ENCODE results near the gene ADGRV1.

The ADGRV1 gene

GRCh38 chr5:91118796-91119195, 560.2 kb downstream of the ADGRV1 start:
- TF ChIP-seq CTCF (IDR thresholded peaks at IDR 0.05; ENCODE audit: low read depth, low read length): no peak
- DNase-seq (ENCODE audit: extremely low read depth, low read depth): no peak

GRCh38 chr5:91119217-91119616, 560.6 kb downstream of the ADGRV1 start:
- no peak for TF ChIP-seq CTCF (IDR thresholded peaks at IDR 0.05; ENCODE audit: low read depth, low read length)
- DNase-seq (ENCODE audit: extremely low read depth, low read depth): no peak

GRCh38 chr5:91119981-91120850, 561.6 kb downstream of the ADGRV1 start:
- no peak for DNase-seq (ENCODE audit: extremely low read depth, low read depth)
- TF ChIP-seq CTCF (IDR thresholded peaks at IDR 0.05; ENCODE audit: low read depth, low read length): no peak

- DNase-seq (ENCODE audit: extremely low read depth, low read depth): no peak
- TF ChIP-seq CTCF (IDR thresholded peaks at IDR 0.05; ENCODE audit: low read depth, low read length): no peak
Observed at GRCh38 chr5:91121347-91121993, 562.9 kb downstream of the ADGRV1 start.

GRCh38 chr5:91122651-91123050, 564.1 kb downstream of the ADGRV1 start:
- DNase-seq (ENCODE audit: extremely low read depth, low read depth): no peak
- no peak for TF ChIP-seq CTCF (IDR thresholded peaks at IDR 0.05; ENCODE audit: low read depth, low read length)

- no peak for TF ChIP-seq CTCF (IDR thresholded peaks at IDR 0.05; ENCODE audit: low read depth, low read length)
- DNase-seq (ENCODE audit: extremely low read depth, low read depth): no peak
Observed at GRCh38 chr5:91123291-91123690, 564.7 kb downstream of the ADGRV1 start.

- no peak for TF ChIP-seq CTCF (IDR thresholded peaks at IDR 0.05; ENCODE audit: low read depth, low read length)
- DNase-seq (ENCODE audit: extremely low read depth, low read depth): no peak
Observed at GRCh38 chr5:91123901-91124300, 565.3 kb downstream of the ADGRV1 start.

Data from AG09319 (cell line).